GM23248 (cell line): ENCODE data around the gene TTC28. TPM values are rescaled to one million over a fixed set of nuclear protein-coding genes. Genes with fewer than 3 reads are reported as not detected.

Experiments
- DNase-seq: peaks from one replicate; pipeline ENCODE4 v3.0.0-alpha.2; 2015
- H2AFZ ChIP-seq: fragments of 200-600 bp; sonication (generic); 2 replicates; pipeline ENCODE4 v1.6.1; 2016; ENCODE audit warnings: antibody characterized with exemption
- H3F3A ChIP-seq: fragments of 200-600 bp; sonication (generic); 2 replicates; pipeline ENCODE4 v1.6.1; 2016; ENCODE audit warnings: mild to moderate bottlenecking, antibody characterized with exemption, mixed run types; ENCODE audit not compliant: insufficient read depth
- H3K27ac ChIP-seq: fragments of 200-600 bp; sonication (generic); 2 replicates; pipeline ENCODE4 v1.5.1; 2016; ENCODE audit warnings: mild to moderate bottlenecking
- H3K27me3 ChIP-seq: fragments of 200-600 bp; sonication (generic); replicated peaks from 2 replicates; pipeline ENCODE4 v1.6.1; 2016; ENCODE audit warnings: mild to moderate bottlenecking; ENCODE audit not compliant: insufficient read depth
- H3K36me3 ChIP-seq: fragments of 200-600 bp; sonication (generic); 2 replicates; pipeline ENCODE4 v1.6.1; 2016; ENCODE audit warnings: low read depth, mild to moderate bottlenecking
- H3K4me1 ChIP-seq: fragments of 200-600 bp; sonication (generic); 2 replicates; pipeline ENCODE4 v1.6.1; 2016; ENCODE audit warnings: mild to moderate bottlenecking; ENCODE audit not compliant: insufficient read depth
- H3K4me2 ChIP-seq: fragments of 200-600 bp; sonication (generic); one replicate; pipeline ENCODE4 v1.6.1; 2016; ENCODE audit warnings: mild to moderate bottlenecking; ENCODE audit not compliant: unreplicated experiment
- H3K4me3 ChIP-seq: fragments of 200-600 bp; sonication (generic); 2 replicates; pipeline ENCODE4 v1.5.1; 2016; ENCODE audit warnings: mild to moderate bottlenecking
- H3K79me2 ChIP-seq: fragments of 200-600 bp; sonication (generic); 2 replicates; pipeline ENCODE4 v1.6.1; 2016; ENCODE audit warnings: mild to moderate bottlenecking; ENCODE audit not compliant: insufficient read depth
- H3K9ac ChIP-seq: fragments of 200-600 bp; sonication (generic); 2 replicates; pipeline ENCODE4 v1.6.1; 2016; ENCODE audit warnings: mild to moderate bottlenecking
- H3K9me2 ChIP-seq: fragments of 200-600 bp; sonication (generic); 2 replicates; pipeline ENCODE4 v1.6.1; 2016; ENCODE audit warnings: mixed run types, mild to moderate bottlenecking, moderate library complexity; ENCODE audit not compliant: insufficient read depth
- H3K9me3 ChIP-seq: fragments of 200-600 bp; sonication (generic); one replicate; pipeline ENCODE4 v1.6.1; 2017; ENCODE audit warnings: low read depth
- H4K20me1 ChIP-seq: fragments of 200-600 bp; sonication (generic); 2 replicates; pipeline ENCODE4 v1.6.0; 2016; ENCODE audit not compliant: insufficient read depth
- EZH2 ChIP-seq: fragments of 200-600 bp; sonication (generic); IDR thresholded peaks from 2 replicates; pipeline ENCODE4 v1.6.1; 2018; ENCODE audit warnings: antibody characterized with exemption, mild to moderate bottlenecking; ENCODE audit not compliant: insufficient read depth, poor library complexity, severe bottlenecking
- EZH2phosphoT487 ChIP-seq: fragments of 200-600 bp; sonication (generic); IDR thresholded peaks from 2 replicates; pipeline ENCODE4 v1.6.1; 2018; ENCODE audit warnings: antibody characterized with exemption, moderate library complexity, mild to moderate bottlenecking, low read depth; ENCODE audit not compliant: insufficient read depth
- WGBS, 2 experiments: methylation state at CpG; one replicate each; pipeline ENCODE4 v1.1.6; 2015 to 2017; ENCODE audit warnings: low lambda C conversion rate in 2 of 2, low coverage in 1 of 2; ENCODE audit errors: missing lambda C conversion rate in 2 of 2; 5-methylcytosine and 5-hydroxymethylcytosine counted together
- in situ Hi-C: fragments of 300-500 bp; cut with MboI; formaldehyde crosslinking; loops from 2 replicates; pipeline ENCODE4 v1.15.0; 2020
- polyA plus RNA-seq: library from polyadenylated mRNA; unstranded; fragments of >200 nt; fragmentation: Nextera tagmentation; extraction: Ambion mirVana; gene quantifications from 2 replicates; pipeline ENCODE4 v1.2.1, GENCODE V29; 2016
- total RNA-seq: library from RNA; depleted of rRNA; stranded (reverse); fragments of >200 nt; shearing (Covaris generic); gene quantifications from 2 replicates; pipeline ENCODE4 v1.2.3, GENCODE V29; 2014

Gene TTC28
- total and polyA plus RNA-seq, 2 experiments from 2014 or later, result 12.5 to 41.9 TPM

DNA sequence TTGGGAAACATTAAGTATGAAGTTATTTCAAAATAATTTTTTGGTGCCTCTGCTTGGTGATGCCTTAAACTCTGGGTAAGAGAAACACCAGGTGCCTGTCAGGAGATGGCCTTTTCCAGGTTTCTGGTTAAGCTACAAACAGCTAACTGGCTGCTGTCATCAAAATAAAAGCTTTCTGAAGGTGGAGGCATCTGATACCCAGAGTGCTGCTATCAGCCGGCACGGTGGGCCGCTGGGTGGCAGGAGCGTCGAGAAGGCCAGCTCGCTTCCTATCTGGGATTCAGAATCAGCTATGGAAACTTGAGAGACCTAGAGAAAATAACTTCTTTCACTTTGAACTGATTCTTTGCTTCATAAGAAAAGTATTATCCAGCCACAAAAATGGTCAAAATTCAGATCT is 679.8 kb downstream of the TTC28 start:
- in situ Hi-C loops, result no loop called here

GRCh38 chr22:27998511-27999410 is 680.9 kb downstream of the TTC28 start:
- WGBS, 2 experiments, result 92% methylated on average over 32 to 40 of the region's 40 CpGs
- H3K79me2 ChIP-seq, result no peaks in the 10 kb centered on the region
- no peaks in the 10 kb centered on the region; the same call in 1 of the 2 replicates for H3K36me3 ChIP-seq
- H3K9me2 ChIP-seq, result no peaks in the 10 kb centered on the region
- no peak overlapping the region for H3K4me2 ChIP-seq
- no peak for DNase-seq
- H3K4me3 ChIP-seq, result no peak overlapping the region
- no peak overlapping the region for H3K9ac ChIP-seq
- no peak overlapping the region for H2AFZ ChIP-seq
- TF ChIP-seq EZH2phosphoT487, result no peak
- TF ChIP-seq EZH2, result no peak
- H3K9me3 ChIP-seq, result no peaks in the 10 kb centered on the region
- H3K27ac ChIP-seq, result no peak overlapping the region
- H3F3A ChIP-seq, result no peaks in the 10 kb centered on the region
- no peaks in the 10 kb centered on the region for H3K4me1 ChIP-seq
- in situ Hi-C loops, result no loop called here
- H4K20me1 ChIP-seq, result no peaks in the 10 kb centered on the region
- no peaks in the 10 kb centered on the region for H3K27me3 ChIP-seq

More for the DNA sequence above, 679.8 kb downstream of the TTC28 start:
- H3K4me1 ChIP-seq, result no peaks in the 10 kb centered on the region
- no peak overlapping the region for H2AFZ ChIP-seq
- no peak for TF ChIP-seq EZH2phosphoT487
- no peak for TF ChIP-seq EZH2
- WGBS, 2 experiments, result 93 to 97% methylated on average over 6 of the region's 6 CpGs
- H3K9me3 ChIP-seq, result no peaks in the 10 kb centered on the region
- no peaks in the 10 kb centered on the region for H3K9me2 ChIP-seq
- H3K79me2 ChIP-seq, result no peaks in the 10 kb centered on the region
- H3K36me3 ChIP-seq, result no peaks in the 10 kb centered on the region; the same call in 1 of the 2 replicates
- H3K27ac ChIP-seq, result no peak overlapping the region
- H4K20me1 ChIP-seq, result no peaks in the 10 kb centered on the region
- DNase-seq, result no peak
- H3F3A ChIP-seq, result no peaks in the 10 kb centered on the region
- H3K9ac ChIP-seq, result no peak overlapping the region
- no peak overlapping the region for H3K4me3 ChIP-seq
- H3K4me2 ChIP-seq, result no peak overlapping the region
- no peaks in the 10 kb centered on the region for H3K27me3 ChIP-seq

GRCh38 chr22:27997538-27997937 is 682.1 kb downstream of the TTC28 start:
- no peak overlapping the region for H3K4me2 ChIP-seq
- H2AFZ ChIP-seq, result no peak overlapping the region
- H4K20me1 ChIP-seq, result no peaks in the 10 kb centered on the region
- H3K27ac ChIP-seq, result no peak overlapping the region
- no peaks in the 10 kb centered on the region for H3K79me2 ChIP-seq
- H3K36me3 ChIP-seq, result no peaks in the 10 kb centered on the region; the same call in 1 of the 2 replicates
- H3F3A ChIP-seq, result no peaks in the 10 kb centered on the region
- H3K4me3 ChIP-seq, result no peak overlapping the region
- no peak for TF ChIP-seq EZH2
- no peak for TF ChIP-seq EZH2phosphoT487
- in situ Hi-C loops, result no loop called here
- WGBS, 2 experiments, result 66 to 68% methylated on average over 4 of the region's 4 CpGs
- peak; percentile 43 for DNase-seq
- no peaks in the 10 kb centered on the region for H3K9me3 ChIP-seq
- H3K9ac ChIP-seq, result no peak overlapping the region
- H3K27me3 ChIP-seq, result no peaks in the 10 kb centered on the region
- no peaks in the 10 kb centered on the region for H3K9me2 ChIP-seq
- H3K4me1 ChIP-seq, result no peaks in the 10 kb centered on the region

- H3K9ac ChIP-seq, result no peak overlapping the region
- no peak overlapping the region for H2AFZ ChIP-seq
- 96 to 99% methylated on average over 7 of the region's 7 CpGs for WGBS, 2 experiments
- no peaks in the 10 kb centered on the region for H3K4me1 ChIP-seq
- no peak overlapping the region for H3K4me3 ChIP-seq
- no peaks in the 10 kb centered on the region for H3K9me2 ChIP-seq
- H4K20me1 ChIP-seq, result no peaks in the 10 kb centered on the region
- no peak overlapping the region for H3K4me2 ChIP-seq
- no peaks in the 10 kb centered on the region for H3F3A ChIP-seq
- in situ Hi-C loops, result no loop called here
- TF ChIP-seq EZH2 (no peak), EZH2phosphoT487 (no peak)
- H3K27me3 ChIP-seq, result no peaks in the 10 kb centered on the region
- H3K36me3 ChIP-seq, result no peaks in the 10 kb centered on the region; the same call in 1 of the 2 replicates
- H3K27ac ChIP-seq, result no peak overlapping the region
- no peaks in the 10 kb centered on the region for H3K9me3 ChIP-seq
- no peaks in the 10 kb centered on the region for H3K79me2 ChIP-seq
- DNase-seq, result no peak
Measured at GRCh38 chr22:27996981-27997380, 682.7 kb downstream of the TTC28 start.
